Stimulated activated CD8-positive, alpha-beta memory T cell treated with anti-CD3 and anti-CD28 coated beads, Interleukin-15, amount 100 ng/mL, for 24 hours (primary cell): ENCODE results near the gene HAUS6.
"Not testable (repeated sequence)": the region's sequence is repeated elsewhere in the genome, so short reads cannot be mapped to it uniquely, and the experiment has no call there.

Source experiments
- DNase-seq: peaks from one replicate; pipeline ENCODE4 v3.0.0-alpha.2; 2020; ENCODE audit warnings: low read depth

Gene HAUS6

GRCh38 chr9:19036611-19037010 is 66.1 kb downstream of the HAUS6 start:
- DNase-seq: no peak

GRCh38 chr9:19033015-19033414 is 69.7 kb downstream of the HAUS6 start, which contains the start of gene SAXO1:
Gene SAXO1 (minus strand): TSS chr9:19033209. CDS start chr9:19032908, 301 bp downstream.
- no peak for DNase-seq

- no peak for DNase-seq
These were observed 70.3 kb downstream of the HAUS6 start for GRCh38 chr9:19032406-19032805.

- no peak for DNase-seq
These were observed 71.8 kb downstream of the HAUS6 start for GRCh38 chr9:19030899-19031298.

- no peak for DNase-seq
These were observed 73.8 kb downstream of the HAUS6 start for GRCh38 chr9:19028835-19029451.

- DNase-seq: no peak
These were observed 74.9 kb downstream of the HAUS6 start for GRCh38 chr9:19027825-19028224.

GRCh38 chr9:19026375-19026774 is 76.3 kb downstream of the HAUS6 start:
- no peak for DNase-seq

GRCh38 chr9:19023078-19023477 is 79.6 kb downstream of the HAUS6 start:
- DNase-seq: no peak

GRCh38 chr9:19022206-19022605 is 80.5 kb downstream of the HAUS6 start:
- DNase-seq: no peak

- not testable (repeated sequence) for DNase-seq
These were observed 81.1 kb downstream of the HAUS6 start for GRCh38 chr9:19021649-19022048.

GRCh38 chr9:19020886-19021455 is 81.7 kb downstream of the HAUS6 start:
- DNase-seq: no peak

GRCh38 chr9:19018201-19018600 is 84.5 kb downstream of the HAUS6 start:
- no peak for DNase-seq

- DNase-seq: no peak
These were observed 93.2 kb downstream of the HAUS6 start for GRCh38 chr9:19009391-19009965.
